SK-N-SH treated with all-trans-retinoic acid at 6 μM for 48 hours (cell line): ENCODE results near the gene CFAP157.

Source experiments
- ARNTL ChIP-seq: fragments of 450-650 bp; formaldehyde crosslinking; IDR thresholded peaks from 2 replicates; pipeline ENCODE4 v1.5.0; 2020; ENCODE audit warnings: low read depth, mild to moderate bottlenecking, moderate library complexity, borderline replicate concordance
- BACH2 ChIP-seq: fragments of 250-450 bp; sonication (Bioruptor Pico); IDR thresholded peaks from 2 replicates; pipeline ENCODE4 v1.9.0; 2021; ENCODE audit warnings: mild to moderate bottlenecking, borderline replicate concordance
- CREB5 ChIP-seq: fragments of 250-450 bp; sonication (Bioruptor Pico); IDR thresholded peaks from 2 replicates; pipeline ENCODE4 v1.5.1; 2020; ENCODE audit warnings: low read depth, mild to moderate bottlenecking, moderate library complexity
- CSDC2 ChIP-seq: fragments of 250-450 bp; sonication (Bioruptor Pico); IDR thresholded peaks from 2 replicates; pipeline ENCODE4 v1.5.0; 2020; ENCODE audit warnings: mild to moderate bottlenecking, moderate library complexity
- ESRRG ChIP-seq: fragments of 250-450 bp; sonication (Bioruptor Pico); IDR thresholded peaks from 2 replicates; pipeline ENCODE4 v1.6.1; 2021; ENCODE audit warnings: mild to moderate bottlenecking
- GLIS3 ChIP-seq: fragments of 250-450 bp; sonication (Bioruptor Pico); IDR thresholded peaks from 2 replicates; pipeline ENCODE4 v1.5.0; 2020; ENCODE audit warnings: mild to moderate bottlenecking, moderate library complexity
- PATZ1 ChIP-seq: fragments of 250-450 bp; sonication (Bioruptor Pico); IDR thresholded peaks from 2 replicates; pipeline ENCODE4 v1.8.0; 2020; ENCODE audit warnings: mild to moderate bottlenecking, moderate library complexity, borderline replicate concordance
- POU6F1 ChIP-seq: fragments of 250-450 bp; sonication (Bioruptor Pico); IDR thresholded peaks from 2 replicates; pipeline ENCODE4 v1.8.0; 2021; ENCODE audit warnings: low read depth, mild to moderate bottlenecking, moderate library complexity, borderline replicate concordance
- ZFP3 ChIP-seq: fragments of 250-450 bp; sonication (Bioruptor Pico); IDR thresholded peaks from 2 replicates; pipeline ENCODE4 v1.5.0; 2020; ENCODE audit warnings: mild to moderate bottlenecking, moderate library complexity
- ZFP30 ChIP-seq: fragments of 450-650 bp; formaldehyde crosslinking; IDR thresholded peaks from 2 replicates; pipeline ENCODE4 v1.5.0; 2022; ENCODE audit warnings: mild to moderate bottlenecking, moderate library complexity
- ZNF565 ChIP-seq: fragments of 450-650 bp; formaldehyde crosslinking; conservative IDR thresholded peaks from 2 replicates; pipeline ENCODE4 v1.5.0; 2020; ENCODE audit warnings: low read depth, mild to moderate bottlenecking, moderate library complexity
- ZNF70 ChIP-seq: fragments of 450-650 bp; formaldehyde crosslinking; IDR thresholded peaks from 2 replicates; pipeline ENCODE4 v1.5.0; 2020; ENCODE audit warnings: mild to moderate bottlenecking, moderate library complexity
- ZNF8 ChIP-seq: fragments of 450-650 bp; formaldehyde crosslinking; IDR thresholded peaks from 2 replicates; pipeline ENCODE4 v1.5.0; 2020; ENCODE audit warnings: mild to moderate bottlenecking, moderate library complexity

DNA sequence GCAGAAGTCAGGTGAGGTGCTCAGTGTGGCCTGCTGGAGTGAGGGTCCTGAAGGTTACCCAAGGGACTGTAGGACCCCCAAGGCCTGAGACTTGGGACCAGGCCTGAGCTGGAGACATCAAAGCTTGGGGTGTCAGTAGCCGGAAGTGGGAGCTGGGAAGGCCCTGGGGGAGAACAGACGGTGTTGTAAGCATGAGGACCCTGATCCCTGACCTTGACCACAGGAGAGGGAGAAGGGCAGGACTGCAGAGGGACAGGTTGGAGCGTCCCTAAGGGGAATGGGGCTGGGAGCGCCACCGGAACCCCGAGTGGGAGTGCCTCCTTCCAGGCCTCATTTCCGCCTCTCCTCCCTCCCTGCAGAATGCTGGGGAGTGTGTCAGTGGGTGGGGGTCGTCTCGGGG is 9.6 kb downstream of the CFAP157 start:
- TF ChIP-seq ZNF70 (CRISPR knock-in tag), result no peak
- no peak for TF ChIP-seq ZNF8
- TF ChIP-seq BACH2 (CRISPR knock-in tag), result no peak
- TF ChIP-seq CSDC2 (CRISPR knock-in tag), result no peak
- no peak for TF ChIP-seq ZNF565
- TF ChIP-seq ZFP3 (CRISPR knock-in tag), result no peak
- TF ChIP-seq GLIS3 (CRISPR knock-in tag), result no peak
- TF ChIP-seq PATZ1 (CRISPR knock-in tag), result no peak
- no peak for TF ChIP-seq ESRRG (CRISPR knock-in tag)
- TF ChIP-seq ZFP30 (CRISPR knock-in tag), result no peak
- TF ChIP-seq CREB5 (CRISPR knock-in tag), result no peak
- TF ChIP-seq ARNTL (CRISPR knock-in tag), result no peak
- no peak for TF ChIP-seq POU6F1 (CRISPR knock-in tag)
